ENCODE results near the gene HOXD11.

DNA sequence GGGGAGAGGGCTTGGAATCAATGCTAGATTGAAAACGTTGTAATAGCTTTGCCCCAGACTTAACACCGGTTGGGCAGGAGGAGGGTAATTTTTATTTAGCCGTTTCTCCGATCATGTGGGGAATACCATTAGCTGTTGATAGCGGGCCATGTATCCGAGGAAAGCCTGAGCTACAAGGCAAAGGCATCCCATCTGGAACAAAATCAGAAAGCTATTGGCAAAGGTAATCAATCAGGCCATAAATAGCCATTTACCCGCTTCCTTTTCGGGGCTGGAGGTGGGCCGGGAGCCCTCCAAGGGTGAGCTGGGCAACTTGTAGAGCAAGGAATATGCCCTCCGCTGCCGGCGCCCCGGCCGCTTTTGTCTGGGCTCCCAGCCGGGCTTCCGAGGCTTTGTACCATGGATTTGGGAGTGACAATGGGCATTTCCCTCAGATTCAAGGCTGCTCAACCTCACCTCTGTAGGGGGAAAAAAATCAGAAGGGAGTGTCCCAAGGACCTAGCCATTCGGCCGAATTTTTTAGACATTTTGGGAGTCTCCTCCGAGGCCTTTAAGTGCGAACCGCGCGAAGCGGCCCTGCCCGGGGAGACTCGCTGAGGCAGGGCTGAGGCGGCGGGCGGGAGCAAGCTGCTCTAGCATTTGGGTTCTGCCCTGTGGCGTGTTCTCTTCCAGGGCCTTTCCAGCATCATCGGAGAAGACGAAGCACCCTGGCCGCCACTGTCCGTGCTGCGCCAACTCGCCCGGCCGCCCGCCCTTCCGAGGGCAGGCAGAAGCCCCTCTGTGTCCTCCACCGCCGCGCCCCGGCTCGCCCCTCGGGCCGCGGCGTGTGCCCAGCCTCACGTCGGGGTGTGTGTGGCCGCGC, 14.3 kb downstream of the HOXD11 start:
- TF ChIP-seq EP300 (IDR thresholded peaks at IDR 0.05; ENCODE audit: borderline replicate concordance) (no peak), EGR1 (IDR thresholded peaks at IDR 0.05) (no peak), FOXM1 (IDR thresholded peaks at IDR 0.05; ENCODE audit: borderline replicate concordance, low read depth) (no peak), ZBTB7A (IDR thresholded peaks at IDR 0.05; ENCODE audit: low read depth) (no peak), RAD21 (IDR thresholded peaks at IDR 0.05; ENCODE audit: low read depth) (no peak)
- TF ChIP-seq, protein P1, sequence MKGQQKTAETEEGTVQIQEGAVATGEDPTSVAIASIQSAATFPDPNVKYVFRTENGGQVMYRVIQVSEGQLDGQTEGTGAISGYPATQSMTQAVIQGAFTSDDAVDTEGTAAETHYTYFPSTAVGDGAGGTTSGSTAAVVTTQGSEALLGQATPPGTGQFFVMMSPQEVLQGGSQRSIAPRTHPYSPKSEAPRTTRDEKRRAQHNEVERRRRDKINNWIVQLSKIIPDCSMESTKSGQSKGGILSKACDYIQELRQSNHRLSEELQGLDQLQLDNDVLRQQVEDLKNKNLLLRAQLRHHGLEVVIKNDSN (IDR thresholded peaks at IDR 0.05): no peak

All from Ishikawa (cell line).